GM21447 (cell line): Measurements from ENCODE around the gene EEPD1.
A peak's percentile ranks its signal among the peaks of the same experiment; 100 is the strongest.
"Not testable (repeated sequence)": the region's sequence is repeated elsewhere in the genome, so short reads cannot be mapped to it uniquely, and the experiment has no call there.

Experiments
- ATAC-seq: cut with Tn5 transposase; IDR thresholded peaks from one replicate; pipeline ENCODE4 v1.9.1; 2021; ENCODE audit not compliant: unreplicated experiment

EEPD1 gene

GRCh38 chr7:36249091-36249490, 96.0 kb downstream of the EEPD1 start:
- no peak for ATAC-seq

GRCh38 chr7:36253699-36254098, 100.6 kb downstream of the EEPD1 start:
- no peak for ATAC-seq

- not testable (repeated sequence) for ATAC-seq
Observed at GRCh38 chr7:36258510-36259259, 105.6 kb downstream of the EEPD1 start.

- ATAC-seq = no peak
Observed at GRCh38 chr7:36260481-36260880, 107.4 kb downstream of the EEPD1 start.

- ATAC-seq = peak; percentile 42
Observed at GRCh38 chr7:36261019-36261754, 108.1 kb downstream of the EEPD1 start.

- no peak for ATAC-seq
Observed at GRCh38 chr7:36262309-36263094, 109.4 kb downstream of the EEPD1 start.

GRCh38 chr7:36263095-36263484, 110.0 kb downstream of the EEPD1 start:
- no peak for ATAC-seq

GRCh38 chr7:36264123-36264801, 111.2 kb downstream of the EEPD1 start:
- ATAC-seq = peak; percentile 58

- ATAC-seq = no peak
Observed at GRCh38 chr7:36264913-36265516, 112.0 kb downstream of the EEPD1 start.

GRCh38 chr7:36265680-36266079, 112.6 kb downstream of the EEPD1 start:
- ATAC-seq = no peak

- no peak for ATAC-seq
Observed at GRCh38 chr7:36266190-36266589, 113.1 kb downstream of the EEPD1 start.

- ATAC-seq = no peak
Observed at GRCh38 chr7:36266683-36267082, 113.6 kb downstream of the EEPD1 start.

GRCh38 chr7:36272211-36272566, 119.1 kb downstream of the EEPD1 start:
- ATAC-seq = no peak

- no peak for ATAC-seq
Observed at GRCh38 chr7:36272567-36273269, 119.7 kb downstream of the EEPD1 start.

GRCh38 chr7:36273836-36274235, 120.8 kb downstream of the EEPD1 start:
- no peak for ATAC-seq

- no peak for ATAC-seq
Observed at GRCh38 chr7:36275735-36276284, 122.8 kb downstream of the EEPD1 start.

- no peak for ATAC-seq
Observed at GRCh38 chr7:36276428-36277248, 123.6 kb downstream of the EEPD1 start.

- ATAC-seq = no peak
Observed at GRCh38 chr7:36277249-36277542, 124.1 kb downstream of the EEPD1 start.

GRCh38 chr7:36278069-36278619, 125.1 kb downstream of the EEPD1 start:
- ATAC-seq = no peak
